Measurements from ENCODE around the gene CYP17A1. TPM values are rescaled to one million over a fixed set of nuclear protein-coding genes. Genes with fewer than 3 reads are reported as not detected.

The CYP17A1 gene
- total RNA-seq, 1 donor from 2014 or later = 0.45 TPM

GRCh38 chr10:102808380-102808779 lies 28.8 kb downstream of the CYP17A1 start:
- no peak for DNase-seq (ENCODE audit: low read depth)

DNA sequence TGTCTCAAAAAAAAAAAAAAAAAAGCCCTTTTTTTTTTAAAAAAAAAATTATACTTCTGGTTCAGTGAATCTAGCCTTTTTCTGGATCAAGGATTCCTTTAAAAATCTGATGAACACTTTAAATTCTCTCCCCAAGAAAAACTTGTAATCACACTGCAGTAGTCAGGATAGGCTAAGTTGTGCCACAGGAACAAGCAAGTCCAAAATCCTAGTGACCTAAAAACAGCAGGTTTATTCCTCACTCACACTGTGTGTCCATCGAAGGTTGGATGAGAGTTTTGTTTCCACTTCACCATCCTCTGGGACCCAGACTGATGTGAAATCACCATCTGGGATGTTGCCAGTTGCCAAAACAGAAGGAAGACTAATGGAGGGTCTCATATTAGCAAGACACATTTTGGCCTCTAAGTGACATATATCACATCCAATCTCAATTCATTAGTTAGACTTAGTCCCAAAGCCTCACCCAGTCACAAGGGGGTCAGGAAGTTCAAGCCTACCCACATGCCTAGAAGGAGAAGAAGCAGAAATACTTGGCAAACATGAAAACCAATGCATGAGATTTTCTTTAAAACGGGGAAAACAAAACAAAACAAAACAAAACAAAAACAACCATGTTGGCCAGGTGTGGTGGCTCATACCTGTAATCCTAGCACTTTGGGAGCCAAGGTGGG lies 32.7 kb downstream of the CYP17A1 start:
- no peak for DNase-seq (ENCODE audit: low read depth)

DNA sequence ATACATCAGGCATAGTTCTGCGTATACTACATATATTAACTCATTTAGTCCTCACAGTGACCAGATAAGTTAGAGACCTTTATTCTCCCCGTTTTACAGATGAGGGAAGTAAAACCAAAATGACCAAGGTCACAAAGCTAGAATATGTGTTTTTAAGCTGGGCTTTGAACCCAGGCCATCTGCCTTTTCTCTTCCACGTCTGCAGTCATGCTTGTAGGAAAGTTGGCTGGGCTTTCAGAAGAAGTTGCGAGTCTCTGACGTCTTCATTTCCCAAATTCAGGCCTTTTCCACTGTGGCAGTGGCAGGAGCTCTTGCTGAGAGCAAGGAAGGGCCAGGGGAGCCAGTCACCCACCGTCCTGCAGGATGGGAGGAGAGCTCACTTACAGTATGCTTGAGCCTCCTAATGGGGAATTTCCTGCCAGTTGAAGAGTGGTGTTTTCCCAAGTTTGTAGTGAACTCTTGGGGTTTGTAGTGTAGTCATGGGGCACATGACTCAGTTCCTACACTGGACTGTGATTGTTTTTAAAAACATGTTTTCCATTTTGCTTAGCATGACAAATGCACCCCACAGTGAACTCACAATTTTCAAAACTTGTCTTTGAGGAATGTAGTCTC lies 34.2 kb downstream of the CYP17A1 start:
- peak; percentile 94 for DNase-seq (ENCODE audit: low read depth)

DNA sequence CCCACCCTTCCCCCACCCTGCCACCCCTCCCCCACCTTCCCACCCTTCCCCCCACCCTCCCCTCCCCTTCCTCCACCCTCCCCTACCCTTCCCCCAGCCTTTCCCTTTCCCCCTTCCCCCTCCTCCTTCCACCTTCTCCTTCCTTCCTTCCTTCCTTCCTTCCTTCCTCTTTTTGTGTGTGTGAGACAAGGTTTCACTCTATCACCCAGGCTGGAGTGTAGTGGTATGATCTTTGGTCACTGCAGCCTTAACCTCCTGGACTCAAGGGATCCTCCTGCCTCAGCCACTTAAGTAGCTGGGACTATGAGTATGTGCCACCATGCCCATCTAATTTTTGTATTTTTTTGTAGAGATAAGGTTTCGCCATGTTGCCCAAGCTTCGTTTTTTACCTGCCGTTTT lies 35.2 kb downstream of the CYP17A1 start:
- DNase-seq (ENCODE audit: low read depth) = no peak

GRCh38 chr10:102801496-102801895 lies 35.7 kb downstream of the CYP17A1 start:
- peak; percentile 23 for DNase-seq (ENCODE audit: low read depth)

DNA sequence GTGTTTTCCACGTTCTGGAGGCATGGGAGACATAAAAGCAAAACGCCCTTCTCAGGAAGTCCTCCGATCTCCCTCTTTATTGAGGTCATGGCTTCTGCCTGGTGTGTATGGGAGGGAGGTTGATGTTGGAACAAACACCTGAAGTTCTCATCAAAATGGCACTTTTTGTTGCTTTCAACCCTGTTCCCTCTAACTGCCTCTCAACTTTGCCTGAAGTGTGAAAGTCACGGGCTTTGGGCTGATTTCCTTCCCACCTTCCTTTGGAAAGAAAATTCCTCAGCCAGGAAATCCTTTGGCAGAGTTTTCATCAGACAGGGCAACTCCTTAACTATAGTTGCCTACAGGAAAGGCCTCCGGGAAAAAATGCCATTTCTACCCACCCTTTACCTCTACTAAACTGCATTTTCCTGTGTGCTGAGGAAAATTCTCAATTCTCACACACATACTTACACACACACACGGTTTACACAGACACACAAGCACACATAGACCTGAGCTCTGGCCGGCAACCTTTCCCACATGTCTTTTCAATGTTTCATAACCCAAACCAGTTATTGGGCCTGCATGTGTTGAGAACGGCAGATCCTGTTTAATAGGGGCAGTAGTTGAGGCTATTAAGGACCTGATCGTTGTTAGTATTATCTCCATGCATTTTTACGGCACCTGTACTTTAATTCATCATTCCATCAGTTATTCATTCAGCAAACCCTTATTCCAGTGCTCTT lies 36.4 kb downstream of the CYP17A1 start:
- no peak for DNase-seq (ENCODE audit: low read depth)

DNA sequence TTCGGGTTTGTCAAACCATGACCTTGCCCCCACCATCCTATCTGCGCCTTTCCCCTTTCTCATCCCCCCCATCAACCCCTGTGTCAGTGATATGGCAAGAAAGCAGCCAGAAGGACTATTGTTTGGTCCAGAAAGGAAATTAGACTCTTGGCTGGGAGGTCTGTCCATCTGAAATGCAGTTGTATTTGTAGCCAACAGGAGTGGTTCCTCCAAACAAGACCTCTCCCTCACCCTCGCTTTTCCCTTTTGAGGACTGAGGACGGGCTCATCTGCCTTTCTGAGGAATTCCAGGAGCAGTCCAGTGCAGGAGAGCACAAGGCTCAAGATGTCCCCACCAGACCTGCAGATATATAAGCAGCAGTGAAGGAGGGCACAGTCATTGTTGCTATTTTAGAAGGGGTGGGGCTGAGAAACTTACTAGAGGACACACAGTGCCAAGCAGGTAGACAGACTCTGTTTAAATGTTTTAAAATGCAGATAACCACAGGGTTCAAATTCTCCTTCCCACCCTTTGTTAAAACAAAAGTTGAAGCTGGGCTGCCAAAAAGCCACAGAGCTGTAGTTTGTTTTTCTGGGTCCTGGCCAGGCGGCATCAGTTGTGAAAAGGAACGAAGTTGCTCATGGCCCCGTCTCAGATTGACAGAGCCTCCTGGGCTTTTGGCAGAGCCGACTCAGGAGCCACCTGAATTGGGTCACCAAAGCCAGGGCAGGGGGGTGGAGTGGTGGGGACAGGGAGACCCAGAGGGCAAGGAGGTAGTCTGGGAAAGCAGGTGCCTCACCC lies 37.3 kb downstream of the CYP17A1 start:
- DNase-seq (ENCODE audit: low read depth) = no peak

DNA sequence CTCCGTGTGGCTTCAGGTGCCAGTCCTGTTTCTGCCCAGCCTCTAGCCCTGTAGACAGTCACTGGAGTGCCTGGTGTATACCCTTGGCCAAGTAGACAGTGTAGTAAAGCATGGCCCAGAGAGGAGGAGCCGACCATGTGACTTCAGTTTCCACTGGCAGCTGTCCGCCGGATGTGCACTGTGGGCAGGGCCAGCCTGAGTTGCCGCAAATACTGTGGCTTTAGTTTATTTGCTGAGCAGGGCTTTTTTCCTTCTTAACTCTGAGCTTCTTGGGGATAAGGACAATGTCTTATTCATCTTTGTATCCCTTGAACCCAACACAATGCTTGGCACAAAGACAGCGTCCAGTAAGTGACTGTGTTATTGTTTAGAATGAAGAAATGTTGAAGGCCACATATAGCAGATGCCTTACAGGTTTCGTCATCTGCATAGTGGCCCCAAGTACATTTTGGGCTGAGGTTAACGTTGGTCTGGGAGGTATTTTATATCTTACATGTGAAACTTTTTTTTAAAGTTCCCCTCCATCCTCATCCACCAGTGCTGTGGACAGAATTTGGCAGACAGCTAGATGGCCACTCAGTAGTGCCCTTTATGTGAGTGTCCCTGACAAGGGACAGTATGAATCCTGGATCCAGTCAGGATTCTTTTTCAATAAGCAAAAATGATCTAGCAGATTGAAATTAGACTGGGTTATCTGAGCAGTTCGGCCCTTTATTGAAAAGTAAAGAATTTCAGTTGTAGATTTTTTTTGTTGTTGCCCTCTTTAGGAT lies 40.6 kb downstream of the CYP17A1 start:
- DNase-seq (ENCODE audit: low read depth) = peak; percentile 29

DNA sequence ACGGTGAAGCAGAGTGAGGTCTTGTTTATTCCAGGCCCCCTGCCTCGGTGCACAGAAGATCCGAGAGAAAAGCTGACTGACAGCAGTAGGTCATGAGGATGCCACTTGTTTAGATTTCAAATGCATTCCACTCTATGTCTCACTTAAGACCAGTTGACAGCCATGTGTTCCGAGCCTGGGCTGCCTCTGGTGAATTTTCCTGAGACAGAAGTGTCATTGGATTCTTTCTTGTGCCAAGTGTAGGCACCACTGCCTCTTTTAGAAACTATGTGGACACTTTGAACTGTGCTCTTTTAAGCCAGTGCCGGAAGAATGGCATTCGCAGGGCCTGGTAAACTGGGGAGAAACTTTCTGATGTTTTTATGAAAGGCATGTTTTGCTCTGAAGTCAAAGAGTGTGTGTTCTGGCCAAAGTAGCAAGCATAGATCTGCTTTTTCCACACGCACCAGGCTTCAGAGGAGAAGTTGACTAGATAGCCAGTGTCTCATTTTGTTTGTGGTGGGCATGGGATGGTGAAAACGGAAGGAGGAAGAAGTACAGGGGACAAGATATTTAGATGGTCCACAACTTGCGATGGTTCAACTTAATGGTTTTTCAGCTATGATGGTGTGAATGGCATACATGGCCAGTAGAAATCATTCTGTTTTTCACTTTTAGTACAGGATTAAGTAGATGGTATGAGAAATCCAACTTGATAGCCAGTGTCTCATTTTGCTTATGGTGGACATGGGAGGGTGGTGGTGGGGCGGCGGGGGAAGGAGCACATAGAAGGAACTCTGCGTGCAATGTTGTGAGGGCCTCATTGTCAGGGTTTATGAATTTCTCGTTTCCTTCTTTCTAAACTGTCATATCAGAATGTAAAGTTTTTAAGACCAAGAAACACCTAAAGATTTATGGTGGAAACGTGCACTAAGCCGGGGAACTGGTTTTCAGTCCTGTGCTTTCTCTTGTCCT lies 41.5 kb downstream of the CYP17A1 start:
- no peak for DNase-seq (ENCODE audit: low read depth)

GRCh38 chr10:102791754-102792395 lies 45.3 kb downstream of the CYP17A1 start:
- no peak for DNase-seq (ENCODE audit: low read depth)

DNA sequence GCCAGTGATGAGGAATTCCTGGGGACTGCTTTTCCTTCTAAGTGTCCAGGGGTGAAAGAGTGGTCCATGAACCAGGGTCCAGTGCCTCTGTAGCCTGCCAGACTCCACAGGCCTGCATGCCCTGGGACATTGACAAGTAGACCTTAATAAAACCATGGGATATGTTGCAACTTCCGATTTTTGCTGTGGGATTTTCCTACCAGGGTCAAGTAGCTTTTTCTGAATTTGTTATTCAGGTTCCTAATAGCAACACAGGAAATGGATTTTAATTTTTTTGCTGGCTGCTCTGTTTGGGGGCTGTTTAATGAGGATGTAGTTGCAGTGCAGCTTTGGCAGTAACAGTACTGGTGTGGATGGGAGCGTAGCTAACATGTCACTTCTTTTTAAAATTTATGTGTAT lies 51.4 kb downstream of the CYP17A1 start:
- DNase-seq (ENCODE audit: low read depth) = peak; percentile 35

DNA sequence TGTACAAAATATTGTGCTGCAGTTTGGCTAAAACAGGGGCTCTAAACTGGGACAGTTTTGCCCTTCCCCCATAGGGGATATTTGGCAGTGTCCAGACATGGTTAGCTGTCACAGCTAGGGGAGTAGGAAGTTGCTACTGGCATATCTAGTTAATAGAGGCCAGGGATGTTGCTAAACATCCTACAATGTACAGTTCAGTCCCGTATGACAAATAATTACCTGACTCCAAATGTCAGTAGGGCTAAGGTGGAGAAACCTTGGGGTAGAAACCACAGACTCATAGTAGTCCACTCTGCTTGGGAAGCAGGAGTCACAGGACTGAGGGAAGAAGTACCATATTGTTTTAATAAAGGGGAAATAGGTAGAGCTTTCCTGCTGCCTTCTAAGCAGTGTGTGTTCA lies 53.6 kb downstream of the CYP17A1 start:
- DNase-seq (ENCODE audit: low read depth) = no peak

GRCh38 chr10:102782673-102783551 lies 54.3 kb downstream of the CYP17A1 start:
- no peak for DNase-seq (ENCODE audit: low read depth)

GRCh38 chr10:102781921-102782557 lies 55.2 kb downstream of the CYP17A1 start:
- DNase-seq (ENCODE audit: low read depth) = no peak

DNA sequence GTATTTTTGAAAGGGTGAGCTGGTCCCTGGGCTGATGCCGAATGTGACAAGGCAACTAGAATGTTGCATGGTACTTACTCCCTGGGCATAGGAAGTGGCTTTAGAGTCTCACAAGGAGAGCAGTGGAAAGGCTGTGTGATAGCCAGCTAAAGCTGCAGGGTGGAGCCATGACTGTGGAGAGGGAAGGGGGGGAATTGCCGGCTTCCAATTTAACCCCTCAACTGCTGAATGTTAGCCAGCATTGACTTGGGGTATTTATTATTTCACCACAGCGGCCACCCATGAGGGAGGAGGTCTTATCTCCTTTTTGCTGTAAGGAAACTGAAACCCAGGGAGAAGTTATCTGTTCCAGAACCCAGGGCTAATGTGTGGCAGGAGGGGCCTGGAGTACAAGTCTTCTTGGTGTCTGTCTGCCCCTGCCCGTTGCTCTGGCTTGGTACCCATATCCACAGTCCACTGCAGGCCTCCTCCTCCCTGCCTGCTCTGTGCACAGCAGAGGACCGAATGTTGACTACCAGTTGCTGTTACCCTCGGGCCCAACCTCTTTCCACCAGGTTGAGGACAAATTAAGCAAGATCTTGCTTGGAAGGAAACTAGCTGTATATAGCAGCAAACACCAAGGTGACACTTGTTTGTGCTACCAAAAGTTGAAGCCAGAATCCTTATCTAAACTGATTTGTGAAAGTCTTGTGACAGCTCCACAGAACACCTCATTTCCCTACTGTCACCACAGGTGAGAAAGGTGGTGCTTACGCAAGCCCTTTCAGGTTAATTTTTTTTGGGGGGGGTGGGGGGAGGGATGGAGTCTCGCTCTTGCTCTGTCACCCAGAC lies 55.9 kb downstream of the CYP17A1 start:
- no peak for DNase-seq (ENCODE audit: low read depth)
